ENCODE results near the gene MAD1L1.
"Not testable (repeated sequence)": the region's sequence is repeated elsewhere in the genome, so short reads cannot be mapped to it uniquely, and the experiment has no call there.

The MAD1L1 gene

GRCh38 chr7:1931951-1932270 is 300.8 kb downstream of the MAD1L1 start:
- DNase-seq (ENCODE audit: low read depth, low spot score): no peak
- no peak overlapping the region for H3K4me3 ChIP-seq (ENCODE audit: low read depth, low read length)
- in situ Hi-C loops (cut with HindIII; ENCODE audit: low sequenced_read_pairs): no loop called here
- no peak for TF ChIP-seq CTCF (IDR thresholded peaks at IDR 0.05; ENCODE audit: low read depth, low read length)

- no peak overlapping the region for H3K4me3 ChIP-seq (ENCODE audit: low read depth, low read length)
- in situ Hi-C loops (cut with HindIII; ENCODE audit: low sequenced_read_pairs): no loop called here
- DNase-seq (ENCODE audit: low read depth, low spot score): peak; percentile 47
- no peak for TF ChIP-seq CTCF (IDR thresholded peaks at IDR 0.05; ENCODE audit: low read depth, low read length)
These were observed 301.3 kb downstream of the MAD1L1 start for GRCh38 chr7:1931256-1931950.

- no peak for TF ChIP-seq CTCF (IDR thresholded peaks at IDR 0.05; ENCODE audit: low read depth, low read length)
- in situ Hi-C loops (cut with HindIII; ENCODE audit: low sequenced_read_pairs): no loop called here
- DNase-seq (ENCODE audit: low read depth, low spot score): no peak
- no peak overlapping the region for H3K4me3 ChIP-seq (ENCODE audit: low read depth, low read length)
These were observed 302.2 kb downstream of the MAD1L1 start for GRCh38 chr7:1930381-1931065.

- in situ Hi-C loops (cut with HindIII; ENCODE audit: low sequenced_read_pairs); DNase-seq (ENCODE audit: low read depth, low spot score); H3K4me3 ChIP-seq (ENCODE audit: low read depth, low read length): not testable (repeated sequence)
These were observed 303.3 kb downstream of the MAD1L1 start for GRCh38 chr7:1929349-1929925.

- in situ Hi-C loops (cut with HindIII; ENCODE audit: low sequenced_read_pairs): no loop called here
- no peak for TF ChIP-seq CTCF (IDR thresholded peaks at IDR 0.05; ENCODE audit: low read depth, low read length)
- H3K4me3 ChIP-seq (ENCODE audit: low read depth, low read length): no peak overlapping the region
- no peak for DNase-seq (ENCODE audit: low read depth, low spot score)
These were observed 303.9 kb downstream of the MAD1L1 start for GRCh38 chr7:1928645-1929348.

- DNase-seq (ENCODE audit: low read depth, low spot score): no peak
- in situ Hi-C loops (cut with HindIII; ENCODE audit: low sequenced_read_pairs): no loop called here
- no peak for TF ChIP-seq CTCF (IDR thresholded peaks at IDR 0.05; ENCODE audit: low read depth, low read length)
- no peak overlapping the region for H3K4me3 ChIP-seq (ENCODE audit: low read depth, low read length)
These were observed 304.7 kb downstream of the MAD1L1 start for GRCh38 chr7:1927937-1928644.
